HT-29 (cell line): ENCODE data around the gene MED27. TPM values are rescaled to one million over a fixed set of nuclear protein-coding genes. Genes with fewer than 3 reads are reported as not detected.

Experiments used
- DNase-seq: peaks from one replicate; pipeline ENCODE4 v3.0.0-alpha.2; 2015; ENCODE audit warnings: low spot score
- total RNA-seq: library from RNA; depleted of rRNA; stranded (reverse); fragments of >200 nt; shearing (Covaris generic); gene quantifications from 2 replicates; pipeline ENCODE4 v1.2.3, GENCODE V29; 2014

Gene MED27
- total RNA-seq, 1 experiment from 2014 or later, result 26.7 TPM

- no peak for DNase-seq
Measured at GRCh38 chr9:132000659-132001058, 79.0 kb downstream of the MED27 start.

GRCh38 chr9:131999692-132000551, 79.7 kb downstream of the MED27 start:
- no peak for DNase-seq

- no peak for DNase-seq
Measured at GRCh38 chr9:131997779-131998178, 81.9 kb downstream of the MED27 start.

- DNase-seq, result no peak
Measured at GRCh38 chr9:131997076-131997475, 82.6 kb downstream of the MED27 start.

GRCh38 chr9:131995382-131995781, 84.3 kb downstream of the MED27 start:
- no peak for DNase-seq

- no peak for DNase-seq
Measured at GRCh38 chr9:131994364-131995125, 85.1 kb downstream of the MED27 start.

GRCh38 chr9:131992906-131993657, 86.6 kb downstream of the MED27 start:
- no peak for DNase-seq

GRCh38 chr9:131987232-131987631, 92.4 kb downstream of the MED27 start:
- DNase-seq, result no peak

- DNase-seq, result no peak
Measured at GRCh38 chr9:131986576-131986975, 93.1 kb downstream of the MED27 start.

- DNase-seq, result no peak
Measured at GRCh38 chr9:131986089-131986488, 93.6 kb downstream of the MED27 start.

- no peak for DNase-seq
Measured at GRCh38 chr9:131984564-131984963, 95.1 kb downstream of the MED27 start.

- DNase-seq, result no peak
Measured at GRCh38 chr9:131982671-131983239, 96.9 kb downstream of the MED27 start.

- no peak for DNase-seq
Measured at GRCh38 chr9:131982102-131982501, 97.6 kb downstream of the MED27 start.

GRCh38 chr9:131981116-131981776, 98.4 kb downstream of the MED27 start:
- DNase-seq, result no peak

- no peak for DNase-seq
Measured at GRCh38 chr9:131980267-131981016, 99.2 kb downstream of the MED27 start.

GRCh38 chr9:131977109-131977838, 102.4 kb downstream of the MED27 start:
- no peak for DNase-seq

- DNase-seq, result no peak
Measured at GRCh38 chr9:131976157-131977108, 103.2 kb downstream of the MED27 start.

- no peak for DNase-seq
Measured at GRCh38 chr9:131972889-131973288, 106.8 kb downstream of the MED27 start.
